ENCODE data around the gene COIL. TPM values are rescaled to one million over a fixed set of nuclear protein-coding genes. Genes with fewer than 3 reads are reported as not detected.

The COIL gene
- total and polyA plus RNA-seq, 9 of the 15 experiments (the other 6 are each of a cell fraction or from before 2014, with no cell fraction given): 23.9 to 41.3 (median 28.7) TPM

DNA sequence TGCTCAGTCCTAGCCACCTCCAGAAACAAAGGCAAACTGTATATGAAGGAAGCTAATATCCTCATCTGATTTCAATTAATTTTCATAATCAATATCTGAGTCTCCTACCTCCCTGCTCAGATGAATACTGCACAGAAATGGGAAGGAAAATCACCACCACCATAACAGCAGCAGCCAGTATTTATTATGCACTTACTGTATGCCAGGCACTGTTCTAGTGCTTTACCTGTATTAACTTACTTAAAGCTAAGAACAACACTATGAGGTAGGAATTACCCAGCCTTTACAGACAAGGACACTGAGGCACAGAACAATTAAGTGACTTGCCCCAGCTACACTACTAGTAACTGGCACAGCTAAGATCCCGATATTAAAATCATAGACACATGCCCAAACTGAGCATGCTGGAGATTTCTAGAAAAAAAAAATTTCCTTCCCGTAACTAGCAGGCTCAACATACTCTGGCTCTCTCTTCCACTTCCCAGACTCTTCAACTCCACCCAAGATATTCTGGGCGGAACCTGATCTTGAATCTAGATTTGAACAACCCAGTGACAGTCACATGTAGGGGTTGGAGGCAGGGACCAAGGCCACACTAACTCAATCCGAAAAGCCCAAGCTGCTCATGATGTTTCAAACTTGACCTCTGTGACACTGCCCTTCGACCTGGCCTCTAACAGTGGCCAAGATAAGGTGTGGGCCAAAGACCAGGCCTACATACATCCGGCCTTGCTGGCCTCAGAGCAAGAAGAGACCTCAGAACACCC lies 50.9 kb downstream of the COIL start (continued):
- TF ChIP-seq, protein P1, sequence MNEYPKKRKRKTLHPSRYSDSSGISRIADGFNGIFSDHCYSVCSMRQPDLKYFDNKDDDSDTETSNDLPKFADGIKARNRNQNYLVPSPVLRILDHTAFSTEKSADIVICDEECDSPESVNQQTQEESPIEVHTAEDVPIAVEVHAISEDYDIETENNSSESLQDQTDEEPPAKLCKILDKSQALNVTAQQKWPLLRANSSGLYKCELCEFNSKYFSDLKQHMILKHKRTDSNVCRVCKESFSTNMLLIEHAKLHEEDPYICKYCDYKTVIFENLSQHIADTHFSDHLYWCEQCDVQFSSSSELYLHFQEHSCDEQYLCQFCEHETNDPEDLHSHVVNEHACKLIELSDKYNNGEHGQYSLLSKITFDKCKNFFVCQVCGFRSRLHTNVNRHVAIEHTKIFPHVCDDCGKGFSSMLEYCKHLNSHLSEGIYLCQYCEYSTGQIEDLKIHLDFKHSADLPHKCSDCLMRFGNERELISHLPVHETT (CRISPR knock-in tag; conservative IDR thresholded peaks at IDR 0.05 in 1 of 2, IDR thresholded peaks at IDR 0.05 in 1 of 2): peak in 1 of 2 experiments; percentile 59; a peak in 2 of 4 replicates
- TF ChIP-seq SAP30 (IDR thresholded peaks at IDR 0.05; ENCODE audit: borderline replicate concordance, insufficient read depth, low read depth, low read length, poor library complexity, severe bottlenecking) (peak; percentile 54), NRF1 (conservative IDR thresholded peaks at IDR 0.05 in 1 of 2, IDR thresholded peaks at IDR 0.05 in 1 of 2) (peak; percentile 38 to 61; a peak in 3 of 4 replicates), GATAD2B (IDR thresholded peaks at IDR 0.05; ENCODE audit: borderline replicate concordance) (no peak), TEAD1 (CRISPR knock-in tag; IDR thresholded peaks at IDR 0.05) (peak in 1 of 2 experiments; percentile 61; a peak in 1 of 4 replicates), NR1H2 (CRISPR knock-in tag; IDR thresholded peaks at IDR 0.05) (no peak), KAT8 (IDR thresholded peaks at IDR 0.05; ENCODE audit: low read depth) (no peak), SMARCA4 (IDR thresholded peaks at IDR 0.05) (peak; percentile 61), ZFX (CRISPR knock-in tag; IDR thresholded peaks at IDR 0.05) (peak; percentile 90), SPI1 (IDR thresholded peaks at IDR 0.05; ENCODE audit: borderline replicate concordance, low read depth, low read length) (0 out of 2 replicates have a peak, but pooled peaks have one; percentile 37), CBFA2T3 (IDR thresholded peaks at IDR 0.05) (peak; percentile 80), HDAC1 (IDR thresholded peaks at IDR 0.05) (peak in 1 of 2 experiments; percentile 82; a peak in 2 of 4 replicates), NCOA1 (IDR thresholded peaks at IDR 0.05; ENCODE audit: low read depth) (peak; percentile 63; the same call in 1 of the 2 replicates), RBM39 (optimal IDR thresholded peaks at IDR 0.05; ENCODE audit: low read depth, low read length) (no peak)
- TF ChIP-seq, protein P2, sequence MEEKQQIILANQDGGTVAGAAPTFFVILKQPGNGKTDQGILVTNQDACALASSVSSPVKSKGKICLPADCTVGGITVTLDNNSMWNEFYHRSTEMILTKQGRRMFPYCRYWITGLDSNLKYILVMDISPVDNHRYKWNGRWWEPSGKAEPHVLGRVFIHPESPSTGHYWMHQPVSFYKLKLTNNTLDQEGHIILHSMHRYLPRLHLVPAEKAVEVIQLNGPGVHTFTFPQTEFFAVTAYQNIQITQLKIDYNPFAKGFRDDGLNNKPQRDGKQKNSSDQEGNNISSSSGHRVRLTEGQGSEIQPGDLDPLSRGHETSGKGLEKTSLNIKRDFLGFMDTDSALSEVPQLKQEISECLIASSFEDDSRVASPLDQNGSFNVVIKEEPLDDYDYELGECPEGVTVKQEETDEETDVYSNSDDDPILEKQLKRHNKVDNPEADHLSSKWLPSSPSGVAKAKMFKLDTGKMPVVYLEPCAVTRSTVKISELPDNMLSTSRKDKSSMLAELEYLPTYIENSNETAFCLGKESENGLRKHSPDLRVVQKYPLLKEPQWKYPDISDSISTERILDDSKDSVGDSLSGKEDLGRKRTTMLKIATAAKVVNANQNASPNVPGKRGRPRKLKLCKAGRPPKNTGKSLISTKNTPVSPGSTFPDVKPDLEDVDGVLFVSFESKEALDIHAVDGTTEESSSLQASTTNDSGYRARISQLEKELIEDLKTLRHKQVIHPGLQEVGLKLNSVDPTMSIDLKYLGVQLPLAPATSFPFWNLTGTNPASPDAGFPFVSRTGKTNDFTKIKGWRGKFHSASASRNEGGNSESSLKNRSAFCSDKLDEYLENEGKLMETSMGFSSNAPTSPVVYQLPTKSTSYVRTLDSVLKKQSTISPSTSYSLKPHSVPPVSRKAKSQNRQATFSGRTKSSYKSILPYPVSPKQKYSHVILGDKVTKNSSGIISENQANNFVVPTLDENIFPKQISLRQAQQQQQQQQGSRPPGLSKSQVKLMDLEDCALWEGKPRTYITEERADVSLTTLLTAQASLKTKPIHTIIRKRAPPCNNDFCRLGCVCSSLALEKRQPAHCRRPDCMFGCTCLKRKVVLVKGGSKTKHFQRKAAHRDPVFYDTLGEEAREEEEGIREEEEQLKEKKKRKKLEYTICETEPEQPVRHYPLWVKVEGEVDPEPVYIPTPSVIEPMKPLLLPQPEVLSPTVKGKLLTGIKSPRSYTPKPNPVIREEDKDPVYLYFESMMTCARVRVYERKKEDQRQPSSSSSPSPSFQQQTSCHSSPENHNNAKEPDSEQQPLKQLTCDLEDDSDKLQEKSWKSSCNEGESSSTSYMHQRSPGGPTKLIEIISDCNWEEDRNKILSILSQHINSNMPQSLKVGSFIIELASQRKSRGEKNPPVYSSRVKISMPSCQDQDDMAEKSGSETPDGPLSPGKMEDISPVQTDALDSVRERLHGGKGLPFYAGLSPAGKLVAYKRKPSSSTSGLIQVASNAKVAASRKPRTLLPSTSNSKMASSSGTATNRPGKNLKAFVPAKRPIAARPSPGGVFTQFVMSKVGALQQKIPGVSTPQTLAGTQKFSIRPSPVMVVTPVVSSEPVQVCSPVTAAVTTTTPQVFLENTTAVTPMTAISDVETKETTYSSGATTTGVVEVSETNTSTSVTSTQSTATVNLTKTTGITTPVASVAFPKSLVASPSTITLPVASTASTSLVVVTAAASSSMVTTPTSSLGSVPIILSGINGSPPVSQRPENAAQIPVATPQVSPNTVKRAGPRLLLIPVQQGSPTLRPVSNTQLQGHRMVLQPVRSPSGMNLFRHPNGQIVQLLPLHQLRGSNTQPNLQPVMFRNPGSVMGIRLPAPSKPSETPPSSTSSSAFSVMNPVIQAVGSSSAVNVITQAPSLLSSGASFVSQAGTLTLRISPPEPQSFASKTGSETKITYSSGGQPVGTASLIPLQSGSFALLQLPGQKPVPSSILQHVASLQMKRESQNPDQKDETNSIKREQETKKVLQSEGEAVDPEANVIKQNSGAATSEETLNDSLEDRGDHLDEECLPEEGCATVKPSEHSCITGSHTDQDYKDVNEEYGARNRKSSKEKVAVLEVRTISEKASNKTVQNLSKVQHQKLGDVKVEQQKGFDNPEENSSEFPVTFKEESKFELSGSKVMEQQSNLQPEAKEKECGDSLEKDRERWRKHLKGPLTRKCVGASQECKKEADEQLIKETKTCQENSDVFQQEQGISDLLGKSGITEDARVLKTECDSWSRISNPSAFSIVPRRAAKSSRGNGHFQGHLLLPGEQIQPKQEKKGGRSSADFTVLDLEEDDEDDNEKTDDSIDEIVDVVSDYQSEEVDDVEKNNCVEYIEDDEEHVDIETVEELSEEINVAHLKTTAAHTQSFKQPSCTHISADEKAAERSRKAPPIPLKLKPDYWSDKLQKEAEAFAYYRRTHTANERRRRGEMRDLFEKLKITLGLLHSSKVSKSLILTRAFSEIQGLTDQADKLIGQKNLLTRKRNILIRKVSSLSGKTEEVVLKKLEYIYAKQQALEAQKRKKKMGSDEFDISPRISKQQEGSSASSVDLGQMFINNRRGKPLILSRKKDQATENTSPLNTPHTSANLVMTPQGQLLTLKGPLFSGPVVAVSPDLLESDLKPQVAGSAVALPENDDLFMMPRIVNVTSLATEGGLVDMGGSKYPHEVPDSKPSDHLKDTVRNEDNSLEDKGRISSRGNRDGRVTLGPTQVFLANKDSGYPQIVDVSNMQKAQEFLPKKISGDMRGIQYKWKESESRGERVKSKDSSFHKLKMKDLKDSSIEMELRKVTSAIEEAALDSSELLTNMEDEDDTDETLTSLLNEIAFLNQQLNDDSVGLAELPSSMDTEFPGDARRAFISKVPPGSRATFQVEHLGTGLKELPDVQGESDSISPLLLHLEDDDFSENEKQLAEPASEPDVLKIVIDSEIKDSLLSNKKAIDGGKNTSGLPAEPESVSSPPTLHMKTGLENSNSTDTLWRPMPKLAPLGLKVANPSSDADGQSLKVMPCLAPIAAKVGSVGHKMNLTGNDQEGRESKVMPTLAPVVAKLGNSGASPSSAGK (IDR thresholded peaks at IDR 0.05): peak; percentile 70
